Glomerular visceral epithelial cell (primary cell): Measurements from ENCODE around the gene RETREG3.
"Not testable (repeated sequence)": the region's sequence is repeated elsewhere in the genome, so short reads cannot be mapped to it uniquely, and the experiment has no call there.

Source experiments
- DNase-seq: peaks from one replicate; pipeline ENCODE4 v3.0.0-alpha.2; 2016; ENCODE audit errors: extremely low spot score

Gene RETREG3

GRCh38 chr17:42609182-42609813 lies at the start of gene RETREG3, which contains the start of gene TUBG1:
TSS of gene RETREG3 (minus strand) at chr17:42609374. CDS start at chr17:42609324, 50 bp downstream.
TSS of gene TUBG1 (plus strand) at chr17:42609683. CDS start at chr17:42609738, 55 bp downstream.
- peak; percentile 100 for DNase-seq

- no peak for DNase-seq
Observed at GRCh38 chr17:42657824-42658588, 48.8 kb upstream of the RETREG3 start.

- peak; percentile 51 for DNase-seq
Observed at GRCh38 chr17:42655528-42655927, 46.4 kb upstream of the RETREG3 start.

GRCh38 chr17:42653179-42654124 lies 44.3 kb upstream of the RETREG3 start:
- no peak for DNase-seq

- DNase-seq: no peak
Observed at GRCh38 chr17:42651392-42651791, 42.2 kb upstream of the RETREG3 start.

GRCh38 chr17:42647778-42648177 lies 38.6 kb upstream of the RETREG3 start:
- peak; percentile 61 for DNase-seq

- DNase-seq: no peak
Observed at GRCh38 chr17:42642336-42642735, 33.2 kb upstream of the RETREG3 start.

- DNase-seq: no peak
Observed at GRCh38 chr17:42640121-42640520, 30.9 kb upstream of the RETREG3 start.

- DNase-seq: no peak
Observed at GRCh38 chr17:42639525-42640113, 30.4 kb upstream of the RETREG3 start.

- DNase-seq: no peak
Observed at GRCh38 chr17:42632949-42633444, 23.8 kb upstream of the RETREG3 start.

- no peak for DNase-seq
Observed at GRCh38 chr17:42629411-42630009, 20.3 kb upstream of the RETREG3 start.

GRCh38 chr17:42627032-42627764 lies 18.0 kb upstream of the RETREG3 start:
- DNase-seq: not testable (repeated sequence)

GRCh38 chr17:42623732-42624596 lies 14.8 kb upstream of the RETREG3 start:
- peak; percentile 35 for DNase-seq

GRCh38 chr17:42623271-42623670 lies 14.1 kb upstream of the RETREG3 start:
- no peak for DNase-seq

GRCh38 chr17:42621987-42622386 lies 12.8 kb upstream of the RETREG3 start:
- DNase-seq: not testable (repeated sequence)

- DNase-seq: peak; percentile 52
Observed at GRCh38 chr17:42618442-42619150, 9.4 kb upstream of the RETREG3 start.

GRCh38 chr17:42617956-42618431 lies 8.8 kb upstream of the RETREG3 start:
- DNase-seq: no peak

- no peak for DNase-seq
Observed at GRCh38 chr17:42613699-42614295, 4.6 kb upstream of the RETREG3 start.
